Stimulated activated CD8-positive, alpha-beta memory T cell treated with anti-CD3 and anti-CD28 coated beads, Interleukin-15, amount 100 ng/mL, for 48 hours (primary cell): ENCODE data around the gene STMP1.
"Not testable (repeated sequence)": the region's sequence is repeated elsewhere in the genome, so short reads cannot be mapped to it uniquely, and the experiment has no call there.

Experiments used
- DNase-seq, 2 donors: peaks; one replicate each; pipeline ENCODE4 v3.0.0-alpha.2; 2020; ENCODE audit warnings: low read depth in 2 of 2

The STMP1 gene

DNA sequence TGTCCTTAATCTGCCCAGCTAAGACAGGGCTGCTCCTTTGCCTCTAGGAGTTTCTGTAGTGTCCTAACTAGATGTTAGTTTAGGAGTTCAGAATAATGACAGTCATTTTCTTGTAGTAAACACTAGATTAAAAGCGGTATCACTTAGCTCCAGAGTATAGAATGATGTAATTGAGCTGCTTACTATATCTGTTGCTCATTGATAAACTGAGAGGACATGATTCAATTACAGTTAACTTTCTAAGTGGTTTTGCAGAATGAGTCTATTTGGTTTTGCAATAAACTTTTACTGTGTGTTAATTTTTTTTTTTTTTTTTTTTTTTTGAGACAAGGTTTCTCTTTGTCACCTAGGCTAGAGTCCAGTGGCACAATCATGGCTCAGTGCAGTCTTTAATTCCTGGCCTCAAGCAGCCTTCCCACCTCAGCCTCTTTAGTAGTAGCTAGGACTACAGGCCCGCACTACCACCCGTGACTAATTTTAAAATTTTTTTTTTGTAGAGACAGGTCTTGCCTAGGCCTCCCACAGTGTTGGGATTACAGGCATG, 1.8 kb downstream of the STMP1 start:
- DNase-seq = no peak

DNA sequence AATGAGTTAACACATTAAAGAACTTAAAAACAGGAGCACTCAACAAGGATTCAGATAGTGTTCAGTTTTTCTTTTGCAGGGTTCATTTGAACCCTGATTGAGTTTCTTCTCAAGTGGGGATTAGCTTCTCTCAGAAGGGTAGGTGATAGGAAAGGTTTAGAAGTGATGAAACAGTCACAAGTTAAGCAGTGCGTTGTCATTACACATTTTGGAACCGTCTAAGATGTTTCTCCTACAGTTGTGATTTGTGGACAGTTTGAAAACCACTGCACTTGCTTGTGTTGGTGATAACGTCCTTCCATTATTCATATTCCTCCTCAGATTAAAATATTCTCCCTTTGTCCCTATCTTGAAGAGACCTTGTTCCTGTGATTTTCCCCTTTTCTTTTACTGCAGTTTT, 2.7 kb downstream of the STMP1 start:
- no peak for DNase-seq

DNA sequence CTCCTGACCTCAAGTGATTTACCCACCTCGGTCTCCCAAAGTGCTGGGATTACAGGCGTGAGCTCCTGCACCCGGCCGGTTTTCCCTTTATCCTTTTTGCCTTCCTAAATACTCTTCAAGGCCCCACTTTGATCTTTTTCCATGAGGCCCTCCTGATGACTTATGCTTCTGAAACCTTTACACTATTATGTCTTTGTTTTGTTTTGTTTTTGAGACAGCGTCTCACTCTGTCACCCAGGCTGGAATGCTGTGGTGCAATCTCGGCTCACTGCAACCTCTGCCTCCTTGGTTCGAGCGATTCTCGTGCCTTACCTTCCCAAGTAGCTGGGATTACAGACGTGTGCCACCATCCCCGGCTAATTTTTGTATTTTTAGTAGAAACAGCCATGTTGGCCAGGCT, 3.8 kb downstream of the STMP1 start:
- DNase-seq = no peak

GRCh38 chr7:135666846-135667245, 4.5 kb downstream of the STMP1 start:
- DNase-seq = no peak

DNA sequence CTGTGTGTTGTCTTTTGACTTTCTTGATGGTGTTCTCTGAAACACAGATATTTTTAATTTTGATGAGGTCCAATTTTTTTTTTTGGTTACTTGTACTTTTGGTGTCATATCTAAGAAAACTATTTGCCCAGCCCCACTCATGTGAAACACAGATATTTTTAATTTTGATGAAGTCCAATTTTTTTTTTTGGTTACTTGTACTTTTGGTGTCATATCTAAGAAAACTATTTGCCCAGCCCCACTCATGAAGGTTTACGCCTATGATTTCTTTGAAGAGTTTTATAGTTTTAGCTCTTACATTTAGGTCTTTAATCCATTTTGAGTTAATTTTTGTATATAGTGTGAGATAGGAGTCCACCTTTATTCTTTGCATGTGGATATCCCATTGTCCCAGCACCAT, 5.3 kb downstream of the STMP1 start:
- not testable (repeated sequence) for DNase-seq

- DNase-seq = not testable (repeated sequence)
Observed at GRCh38 chr7:135668852-135669395, 6.6 kb downstream of the STMP1 start.

DNA sequence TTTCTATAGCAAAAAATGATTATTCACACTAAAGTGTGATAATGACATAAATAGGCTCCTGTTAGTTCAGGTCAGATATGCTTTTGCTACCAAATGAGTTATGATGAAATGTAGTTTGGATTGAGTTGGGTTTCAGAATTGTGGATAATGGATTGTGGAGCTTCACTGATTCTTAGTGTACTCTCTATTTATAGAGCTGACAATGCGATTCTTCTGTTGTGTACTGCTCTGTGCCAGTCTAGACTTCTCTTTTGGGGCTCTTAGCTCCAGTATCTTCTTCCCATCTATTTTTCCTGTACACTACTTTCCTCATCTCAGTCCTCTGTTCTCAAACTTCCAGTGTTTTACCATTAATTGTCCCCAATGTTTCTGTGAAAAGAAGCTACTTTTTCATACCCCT, 7.5 kb downstream of the STMP1 start:
- DNase-seq = no peak

- no peak for DNase-seq
Observed at GRCh38 chr7:135670179-135670578, 7.9 kb downstream of the STMP1 start.

- DNase-seq = no peak
Observed at GRCh38 chr7:135672560-135673359, 10.4 kb downstream of the STMP1 start.

DNA sequence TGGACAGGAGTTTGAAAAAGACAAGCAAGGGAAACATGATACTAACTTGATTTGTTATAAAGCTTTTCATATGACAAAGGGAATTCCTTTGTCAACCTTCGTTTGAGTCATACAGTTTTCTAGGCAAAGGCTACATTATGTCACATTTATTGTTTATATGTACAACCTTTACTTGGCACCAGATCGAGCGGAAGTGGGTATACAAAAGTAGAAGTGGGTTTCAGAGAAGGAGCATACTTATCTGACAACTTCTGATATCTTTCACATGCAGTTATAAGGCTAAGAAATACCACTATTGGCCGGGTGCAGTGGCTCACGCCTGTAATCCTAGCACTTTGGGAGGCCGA, 11.0 kb downstream of the STMP1 start:
- DNase-seq = no peak

- DNase-seq = no peak
Observed at GRCh38 chr7:135678612-135679575, 16.6 kb downstream of the STMP1 start.

DNA sequence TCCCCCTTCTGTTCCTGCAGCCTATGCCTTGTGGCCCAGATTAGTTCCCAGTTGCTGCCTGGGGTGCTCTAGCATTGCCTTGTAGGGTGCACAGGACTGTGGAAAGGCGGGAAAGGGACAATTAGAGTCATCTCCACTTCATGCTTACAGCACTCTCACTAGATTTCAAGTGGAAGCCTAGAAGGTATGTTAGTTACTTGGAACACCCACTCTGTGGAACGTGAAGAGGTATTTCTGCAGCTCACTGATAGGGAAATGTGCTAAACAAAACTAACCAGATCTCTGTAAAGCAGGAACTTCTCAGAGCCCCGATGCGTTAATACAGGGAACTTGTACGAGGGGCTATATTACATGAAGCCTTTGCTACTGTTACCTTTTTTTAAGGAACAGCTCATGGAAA, 19.4 kb downstream of the STMP1 start:
- DNase-seq = no peak

GRCh38 chr7:135682191-135682590, 19.9 kb downstream of the STMP1 start:
- no peak for DNase-seq

DNA sequence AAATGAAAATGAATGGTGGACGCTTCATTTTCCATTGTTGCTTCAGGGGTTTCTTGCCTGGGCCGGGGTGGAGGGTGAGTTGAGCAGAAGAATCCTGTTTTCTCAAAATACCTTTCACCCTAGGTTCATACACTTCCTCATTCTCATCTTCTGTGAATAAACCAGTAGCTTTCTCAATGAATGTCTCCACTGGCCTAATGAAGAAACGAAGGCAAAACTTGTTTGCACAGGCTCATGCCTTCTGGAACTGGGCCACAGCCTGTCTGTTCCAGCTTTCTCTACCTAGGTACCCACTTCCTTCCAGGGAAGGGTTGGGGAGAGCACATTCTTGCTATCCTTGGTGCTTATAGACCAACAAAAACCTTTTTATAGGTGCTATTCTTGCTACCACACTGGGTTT, 21.3 kb downstream of the STMP1 start:
- DNase-seq = no peak

- DNase-seq = no peak
Observed at GRCh38 chr7:135684136-135684535, 21.8 kb downstream of the STMP1 start.

- DNase-seq = no peak
Observed at GRCh38 chr7:135684699-135685098, 22.4 kb downstream of the STMP1 start.

DNA sequence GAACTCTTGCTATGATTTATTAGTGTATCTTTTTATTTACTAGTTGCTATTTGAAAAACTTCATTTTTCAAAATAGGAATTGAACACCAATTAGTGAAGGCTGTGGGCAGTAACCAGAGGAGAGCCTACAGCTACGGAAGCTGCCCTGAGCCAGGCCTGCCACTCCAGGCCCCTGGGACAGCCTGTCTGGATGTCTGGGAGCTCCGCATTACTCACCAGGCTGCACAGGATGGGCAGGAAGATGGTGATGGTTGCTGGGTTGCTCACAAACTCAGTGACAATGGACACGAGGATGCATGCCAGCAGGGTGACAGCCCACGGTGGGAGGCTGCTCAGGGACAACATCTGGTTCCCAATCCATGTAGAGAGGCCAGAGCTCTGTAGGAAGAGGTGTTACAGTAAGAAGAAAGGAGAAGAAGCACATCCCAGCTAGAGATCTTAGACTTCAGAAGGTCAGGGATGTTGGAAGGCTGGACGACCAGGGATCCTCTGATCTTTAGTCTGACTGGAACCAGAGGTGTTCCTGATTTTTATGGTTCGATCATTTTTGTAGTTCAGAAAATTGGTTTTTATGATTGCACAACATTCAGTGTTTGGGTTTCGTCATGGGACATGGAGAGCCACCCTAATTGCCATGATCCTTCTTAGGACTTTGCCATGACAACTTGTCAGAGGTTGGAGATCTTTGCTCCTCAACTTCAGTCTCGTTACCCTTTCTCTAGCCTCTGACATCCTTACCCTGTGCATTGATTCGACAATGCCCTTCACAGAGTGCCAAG, 23.2 kb downstream of the STMP1 start:
- DNase-seq = no peak

- no peak for DNase-seq
Observed at GRCh38 chr7:135687466-135687865, 25.2 kb downstream of the STMP1 start.

- no peak for DNase-seq
Observed at GRCh38 chr7:135690566-135690965, 28.3 kb downstream of the STMP1 start.

GRCh38 chr7:135692055-135692454, 29.7 kb downstream of the STMP1 start:
- DNase-seq = no peak

DNA sequence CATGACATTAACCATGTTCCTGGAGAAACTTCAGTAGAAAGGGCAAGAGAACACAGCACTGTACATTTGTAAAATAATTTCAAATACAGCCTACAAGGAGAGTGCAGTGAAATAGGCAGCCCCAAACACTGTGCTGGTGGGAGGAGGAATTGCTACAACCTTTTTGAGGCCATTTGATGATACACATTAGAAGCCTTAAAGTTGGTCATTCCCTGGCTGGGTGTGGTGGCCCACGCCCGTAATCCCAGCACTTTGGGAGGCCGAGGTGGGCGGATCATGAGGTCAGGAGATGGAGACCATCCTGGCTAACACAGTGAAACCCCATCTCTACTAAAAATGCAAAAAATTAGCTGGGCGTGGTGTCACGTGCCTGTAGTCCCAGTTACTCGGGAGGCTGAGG, 30.3 kb downstream of the STMP1 start:
- DNase-seq = not testable (repeated sequence)

GRCh38 chr7:135693558-135693957, 31.2 kb downstream of the STMP1 start:
- no peak for DNase-seq
